GM12874 (cell line): ENCODE results near the gene RAB35.

Experiments
- TF ChIP-seq, protein P1 (sequence below): IDR thresholded peaks from 2 replicates; pipeline ENCODE4 v1.5.1; 2011; ENCODE audit warnings: low read depth, mild to moderate bottlenecking, control low read depth, low read length, moderate library complexity; ENCODE audit not compliant: insufficient read depth

Gene RAB35

GRCh38 chr12:120090626-120091295 is 25.8 kb downstream of the RAB35 start:
- TF ChIP-seq, protein P1, sequence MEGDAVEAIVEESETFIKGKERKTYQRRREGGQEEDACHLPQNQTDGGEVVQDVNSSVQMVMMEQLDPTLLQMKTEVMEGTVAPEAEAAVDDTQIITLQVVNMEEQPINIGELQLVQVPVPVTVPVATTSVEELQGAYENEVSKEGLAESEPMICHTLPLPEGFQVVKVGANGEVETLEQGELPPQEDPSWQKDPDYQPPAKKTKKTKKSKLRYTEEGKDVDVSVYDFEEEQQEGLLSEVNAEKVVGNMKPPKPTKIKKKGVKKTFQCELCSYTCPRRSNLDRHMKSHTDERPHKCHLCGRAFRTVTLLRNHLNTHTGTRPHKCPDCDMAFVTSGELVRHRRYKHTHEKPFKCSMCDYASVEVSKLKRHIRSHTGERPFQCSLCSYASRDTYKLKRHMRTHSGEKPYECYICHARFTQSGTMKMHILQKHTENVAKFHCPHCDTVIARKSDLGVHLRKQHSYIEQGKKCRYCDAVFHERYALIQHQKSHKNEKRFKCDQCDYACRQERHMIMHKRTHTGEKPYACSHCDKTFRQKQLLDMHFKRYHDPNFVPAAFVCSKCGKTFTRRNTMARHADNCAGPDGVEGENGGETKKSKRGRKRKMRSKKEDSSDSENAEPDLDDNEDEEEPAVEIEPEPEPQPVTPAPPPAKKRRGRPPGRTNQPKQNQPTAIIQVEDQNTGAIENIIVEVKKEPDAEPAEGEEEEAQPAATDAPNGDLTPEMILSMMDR: no peak

- TF ChIP-seq, protein P1: no peak
Observed at GRCh38 chr12:120090206-120090605, 26.3 kb downstream of the RAB35 start.

GRCh38 chr12:120089796-120090195 is 26.8 kb downstream of the RAB35 start:
- TF ChIP-seq, protein P1: no peak

- TF ChIP-seq, protein P1: no peak
Observed at GRCh38 chr12:120089105-120089504, 27.4 kb downstream of the RAB35 start.

DNA sequence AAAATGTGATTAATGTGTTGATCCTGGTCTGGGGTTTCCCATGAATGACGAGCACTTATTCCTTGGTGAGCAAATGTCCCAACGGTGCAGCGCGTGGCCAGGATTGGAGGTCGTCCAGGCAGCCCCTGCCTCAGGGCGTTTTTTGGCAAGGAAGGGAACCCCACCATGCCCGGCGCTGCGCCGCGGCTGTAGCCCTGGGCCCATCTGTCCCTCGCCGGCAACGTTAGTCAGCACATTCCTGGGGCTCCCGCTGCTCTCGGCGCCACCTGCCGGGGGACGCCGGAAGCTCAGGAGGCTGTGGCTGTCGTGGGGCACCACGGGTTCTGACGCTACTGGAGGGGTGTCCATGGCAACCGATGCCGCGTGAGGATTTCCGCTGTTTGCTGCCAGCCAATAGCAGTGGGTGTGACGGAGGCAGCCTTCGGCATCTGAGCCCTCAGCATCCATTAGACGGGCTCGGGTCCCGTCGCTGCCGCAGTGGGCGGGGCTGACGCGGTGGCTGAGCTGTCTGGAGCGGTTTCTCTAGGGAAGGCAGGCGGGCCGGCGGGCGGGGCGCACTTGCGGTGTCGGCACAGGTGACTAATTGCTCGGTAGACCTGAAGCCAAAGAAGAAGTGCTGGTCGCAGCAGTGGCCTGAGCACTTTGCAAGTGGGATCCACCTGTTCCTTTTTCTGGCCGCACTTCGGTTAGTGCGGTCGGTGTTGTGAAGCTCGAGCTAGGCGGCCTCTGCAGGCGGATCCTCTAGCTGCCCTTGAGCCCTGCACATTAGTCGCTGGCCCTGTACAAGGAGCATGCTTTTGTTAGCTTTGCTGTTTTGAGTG is 29.5 kb downstream of the RAB35 start:
- TF ChIP-seq, protein P1: peak; percentile 99

GRCh38 chr12:120085920-120086645 is 30.5 kb downstream of the RAB35 start:
- TF ChIP-seq, protein P1: no peak

GRCh38 chr12:120081641-120082040 is 34.9 kb downstream of the RAB35 start:
- TF ChIP-seq, protein P1: no peak
